GM10266 (cell line): ENCODE measurements around the gene BRIP1.

Source experiments
- DNase-seq: peaks from one replicate; pipeline ENCODE4 v3.0.0; 2012; ENCODE audit errors: extremely low spot score
- CTCF ChIP-seq: IDR thresholded peaks from 2 replicates; pipeline ENCODE4 v1.5.1; 2012; ENCODE audit warnings: mild to moderate bottlenecking, low read depth; ENCODE audit not compliant: control insufficient read depth, insufficient read depth; ENCODE audit errors: missing control alignments

Gene BRIP1

GRCh38 chr17:61836266-61837174, 26.8 kb downstream of the BRIP1 start:
- DNase-seq = no peak
- TF ChIP-seq CTCF = no peak

GRCh38 chr17:61835606-61836005, 27.7 kb downstream of the BRIP1 start:
- TF ChIP-seq CTCF = no peak
- no peak for DNase-seq

GRCh38 chr17:61834610-61835009, 28.7 kb downstream of the BRIP1 start:
- DNase-seq = no peak
- no peak for TF ChIP-seq CTCF

DNA sequence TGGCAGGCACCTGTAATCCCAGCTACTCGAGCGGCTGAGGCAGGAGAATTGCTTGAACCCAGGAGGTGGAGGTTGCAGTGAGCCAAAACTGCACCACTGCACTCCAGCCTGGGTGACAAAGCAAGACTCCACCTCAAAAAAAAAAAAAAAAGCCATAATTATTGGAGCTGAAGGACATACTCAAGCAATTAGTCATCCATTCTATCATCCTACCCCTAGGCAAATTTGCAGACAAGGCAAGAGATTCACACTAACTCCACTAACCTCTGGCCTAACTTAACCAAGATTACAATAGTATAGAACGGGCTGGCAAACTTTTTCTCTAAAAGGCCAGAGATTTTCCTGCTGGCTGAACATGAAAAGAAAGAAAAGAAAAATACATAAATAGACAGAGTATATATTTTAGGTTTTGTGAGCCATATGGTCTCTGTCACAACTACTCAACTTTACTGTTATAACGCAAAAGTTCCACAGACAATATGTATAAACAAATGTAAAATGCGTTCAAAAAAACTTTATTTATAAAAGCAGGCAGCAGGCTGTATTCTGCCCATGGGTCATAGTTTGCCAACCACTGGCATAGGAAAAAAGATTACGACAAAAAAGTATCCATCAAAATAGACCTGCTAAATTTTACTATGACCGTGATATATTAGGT, 29.7 kb downstream of the BRIP1 start:
- no peak for DNase-seq
- TF ChIP-seq CTCF = no peak

DNA sequence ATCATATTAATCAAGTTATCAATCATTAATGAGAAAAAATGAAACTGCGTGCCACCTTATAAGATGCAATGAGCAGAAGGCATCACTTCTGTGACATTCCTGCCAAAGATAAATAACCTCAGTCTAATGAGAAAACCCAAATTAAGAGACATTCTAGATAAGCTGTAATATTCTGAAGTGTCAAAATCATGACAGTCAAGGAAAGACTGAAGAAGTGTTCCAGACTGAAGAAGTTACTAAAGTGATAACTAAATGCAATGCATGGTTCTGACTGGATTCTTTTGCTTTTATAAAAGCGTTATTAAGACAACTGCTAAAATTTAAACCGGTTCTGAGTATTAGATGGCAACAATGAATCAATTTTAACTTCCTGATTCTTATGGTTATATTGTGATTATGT, 30.9 kb downstream of the BRIP1 start:
- no peak for TF ChIP-seq CTCF
- DNase-seq = no peak

DNA sequence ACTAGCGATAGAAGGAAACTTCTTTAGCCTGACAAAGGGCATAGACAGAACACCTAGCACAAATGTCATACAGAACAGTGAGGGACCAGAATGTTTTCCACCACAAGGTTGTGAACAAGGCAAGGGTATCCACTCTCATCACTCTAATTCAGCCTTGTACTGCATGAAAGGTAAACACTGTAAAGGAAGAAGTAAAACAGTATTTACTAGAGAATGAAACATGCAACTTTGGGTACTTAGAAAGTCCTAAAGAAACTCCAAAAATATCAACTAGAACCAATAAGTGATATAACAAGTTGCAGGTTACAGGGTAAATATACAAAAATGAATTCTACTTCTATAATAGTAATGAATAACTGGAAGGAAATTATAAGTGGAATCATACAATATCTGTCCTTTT, 32.2 kb downstream of the BRIP1 start:
- no peak for DNase-seq
- no peak for TF ChIP-seq CTCF

DNA sequence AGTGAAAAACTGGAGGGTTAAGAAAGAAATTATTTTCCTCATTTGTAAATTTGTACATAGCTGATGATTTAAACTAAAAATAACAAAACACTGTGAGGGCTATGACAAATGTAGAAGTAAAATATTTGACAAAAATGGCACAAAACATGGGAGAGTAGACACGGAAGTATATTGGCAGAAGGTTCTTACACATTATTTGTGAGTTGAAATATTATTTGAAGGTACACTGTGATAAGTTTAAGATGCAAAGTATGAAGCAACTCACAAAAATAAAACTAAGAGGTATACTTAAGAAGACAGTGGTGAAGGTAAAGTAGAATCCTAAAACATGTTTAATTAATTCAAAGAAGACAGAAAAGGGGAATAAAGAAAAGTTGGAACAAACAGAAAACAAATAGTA, 34.6 kb downstream of the BRIP1 start:
- TF ChIP-seq CTCF = no peak
- no peak for DNase-seq
